ENCODE data around the gene CERS1.

CERS1 gene

DNA sequence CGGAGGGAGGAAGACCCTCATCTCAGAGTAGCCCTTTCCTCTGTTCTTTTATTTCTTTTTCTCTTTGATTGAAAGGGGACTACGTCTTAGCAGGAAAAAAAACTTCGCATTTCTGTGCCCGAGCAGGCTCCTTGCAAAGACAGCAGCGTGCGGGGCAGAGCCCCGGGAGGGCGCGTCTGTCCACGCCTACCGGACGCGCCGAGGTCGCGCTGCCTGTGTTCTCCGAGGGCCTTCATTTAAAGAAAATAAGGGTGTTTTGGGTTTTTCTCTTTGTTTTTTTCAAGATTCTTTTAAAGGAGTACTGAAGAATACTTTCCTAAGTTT lies 29.2 kb downstream of the CERS1 start:
- no peak for TF ChIP-seq SPI1 (IDR thresholded peaks at IDR 0.05; ENCODE audit: low read depth, low read length)
- no peak for TF ChIP-seq POU2F2 (IDR thresholded peaks at IDR 0.05; ENCODE audit: low read depth, low read length)
- no peak for TF ChIP-seq PAX5 (IDR thresholded peaks at IDR 0.05; ENCODE audit: insufficient read depth, low read length, severe bottlenecking)
- no peak for TF ChIP-seq TAF1 (IDR thresholded peaks at IDR 0.05; ENCODE audit: low read depth, low read length)
- TF ChIP-seq POLR2A (IDR thresholded peaks at IDR 0.05; ENCODE audit: low read depth, low read length), result no peak
- no peak for TF ChIP-seq POLR2AphosphoS5 (IDR thresholded peaks at IDR 0.05; ENCODE audit: low read depth, low read length)
- DNase-seq (ENCODE audit: insufficient read length, low spot score), result no peak
- FAIRE-seq, result no peak

DNA sequence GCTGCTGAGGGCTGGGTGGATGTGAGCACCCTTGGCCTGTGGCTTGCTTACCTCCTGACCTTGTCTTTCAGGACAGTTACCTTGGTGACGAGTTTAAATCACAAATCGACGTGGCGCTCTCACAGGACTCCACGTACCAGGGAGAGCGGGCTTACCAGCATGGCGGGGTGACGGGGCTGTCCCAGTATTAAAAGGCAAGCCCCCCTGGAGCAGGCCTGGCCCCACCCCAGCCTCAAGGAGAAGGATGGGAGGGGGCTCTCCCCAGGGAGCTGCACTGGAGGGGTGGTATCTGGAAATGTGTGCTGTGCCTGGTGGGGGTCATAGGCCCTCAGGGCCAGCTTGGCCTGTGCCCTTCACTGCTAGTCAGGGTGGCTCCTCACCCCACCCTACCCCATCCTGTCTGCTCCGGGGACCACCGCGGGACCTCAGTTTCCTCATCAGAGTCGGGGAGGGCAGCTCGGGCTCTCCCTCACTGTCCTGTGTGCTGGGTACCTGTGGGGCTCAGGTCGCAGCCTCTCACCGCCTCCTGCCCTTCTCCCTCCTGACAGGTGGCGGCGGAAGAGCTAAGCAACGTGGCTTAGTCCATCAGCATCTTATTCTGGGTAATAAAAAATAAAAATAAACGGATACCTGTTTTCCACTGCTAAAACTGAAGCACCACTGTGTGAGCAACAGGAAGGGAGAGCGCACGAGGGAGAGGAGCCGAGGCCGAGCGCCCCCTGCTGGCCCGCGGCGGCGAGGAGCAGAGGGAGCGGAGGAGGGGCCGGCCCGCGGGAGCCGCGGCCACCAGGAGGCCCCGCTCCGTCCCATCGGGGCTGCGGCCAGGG lies 29.8 kb downstream of the CERS1 start:
- DNase-seq (ENCODE audit: insufficient read length, low spot score) (peak; percentile 97), FAIRE-seq (peak; percentile 82)
- TF ChIP-seq TAF1 (IDR thresholded peaks at IDR 0.05; ENCODE audit: low read depth, low read length) (no peak), SPI1 (IDR thresholded peaks at IDR 0.05; ENCODE audit: low read depth, low read length) (no peak), POLR2A (IDR thresholded peaks at IDR 0.05; ENCODE audit: low read depth, low read length) (no peak), POLR2AphosphoS5 (IDR thresholded peaks at IDR 0.05; ENCODE audit: low read depth, low read length) (no peak), POU2F2 (IDR thresholded peaks at IDR 0.05; ENCODE audit: low read depth, low read length) (no peak), PAX5 (IDR thresholded peaks at IDR 0.05; ENCODE audit: insufficient read depth, low read length, severe bottlenecking) (no peak)

DNA sequence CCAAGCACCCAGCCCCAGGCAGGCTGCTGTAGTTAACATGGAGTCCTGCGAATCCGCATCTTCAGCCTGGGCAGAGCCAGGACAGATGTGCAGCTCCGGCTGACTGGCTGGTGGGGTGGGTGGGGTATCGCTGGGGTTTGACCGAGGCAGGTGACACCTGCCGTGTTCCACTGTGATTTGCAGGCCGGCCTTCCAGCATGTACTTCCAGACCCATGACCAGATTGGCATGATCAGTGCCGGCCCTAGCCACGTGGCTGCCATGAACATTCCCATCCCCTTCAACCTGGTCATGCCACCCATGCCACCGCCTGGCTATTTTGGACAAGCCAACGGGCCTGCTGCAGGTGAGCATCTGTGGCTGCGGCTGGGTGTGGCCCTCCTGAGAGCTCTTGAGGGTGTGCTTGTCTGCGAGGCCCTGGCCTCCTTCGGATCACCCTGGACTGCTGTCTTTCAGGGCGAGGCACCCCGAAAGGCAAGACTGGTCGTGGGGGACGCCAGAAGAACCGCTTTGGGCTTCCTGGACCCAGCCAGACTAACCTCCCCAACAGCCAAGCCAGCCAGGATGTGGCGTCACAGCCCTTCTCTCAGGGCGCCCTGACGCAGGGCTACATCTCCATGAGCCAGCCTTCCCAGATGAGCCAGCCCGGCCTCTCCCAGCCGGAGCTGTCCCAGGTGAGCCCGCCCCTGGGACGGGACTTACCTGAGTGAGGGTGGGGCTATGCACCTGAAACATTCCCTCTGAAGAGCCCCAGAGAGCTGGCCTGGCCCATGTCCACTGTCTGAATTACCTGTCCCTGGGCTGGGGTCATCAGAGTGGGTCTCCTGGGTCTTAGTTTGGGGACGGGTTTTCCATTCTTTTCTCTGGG lies 30.6 kb downstream of the CERS1 start:
- TF ChIP-seq TAF1 (IDR thresholded peaks at IDR 0.05; ENCODE audit: low read depth, low read length) (no peak), PAX5 (IDR thresholded peaks at IDR 0.05; ENCODE audit: insufficient read depth, low read length, severe bottlenecking) (no peak), POU2F2 (IDR thresholded peaks at IDR 0.05; ENCODE audit: low read depth, low read length) (no peak), POLR2AphosphoS5 (IDR thresholded peaks at IDR 0.05; ENCODE audit: low read depth, low read length) (no peak), POLR2A (IDR thresholded peaks at IDR 0.05; ENCODE audit: low read depth, low read length) (no peak), SPI1 (IDR thresholded peaks at IDR 0.05; ENCODE audit: low read depth, low read length) (no peak)
- DNase-seq (ENCODE audit: insufficient read length, low spot score) (no peak), FAIRE-seq (no peak)

DNA sequence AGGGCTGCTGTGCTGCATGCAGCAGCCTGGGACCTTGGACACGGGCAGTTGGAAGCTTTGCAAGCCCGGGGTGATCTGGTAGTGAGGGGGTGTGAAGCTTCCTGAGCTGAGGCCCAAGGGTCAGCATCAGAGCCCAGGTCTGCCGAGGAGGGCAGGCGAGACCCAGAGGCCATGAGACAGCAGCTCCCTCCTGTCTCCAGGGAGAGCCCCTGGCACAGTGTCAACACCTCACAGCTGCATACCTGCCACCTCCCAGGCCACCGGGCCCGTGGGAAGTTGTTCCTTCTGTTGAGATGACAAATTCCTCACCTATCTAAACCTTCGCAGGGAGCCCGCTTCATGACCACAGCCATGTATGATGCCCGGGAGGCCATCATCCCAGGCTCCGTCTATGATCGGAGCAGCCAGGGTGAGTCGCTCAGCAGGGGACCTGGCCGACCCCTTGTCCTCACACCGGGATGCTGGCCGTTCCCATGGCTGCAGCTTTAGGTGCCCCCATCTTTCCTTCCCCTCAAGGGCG lies 32.1 kb downstream of the CERS1 start:
- TF ChIP-seq SPI1 (IDR thresholded peaks at IDR 0.05; ENCODE audit: low read depth, low read length), result no peak
- no peak for TF ChIP-seq POLR2AphosphoS5 (IDR thresholded peaks at IDR 0.05; ENCODE audit: low read depth, low read length)
- TF ChIP-seq TAF1 (IDR thresholded peaks at IDR 0.05; ENCODE audit: low read depth, low read length), result no peak
- no peak for TF ChIP-seq PAX5 (IDR thresholded peaks at IDR 0.05; ENCODE audit: insufficient read depth, low read length, severe bottlenecking)
- TF ChIP-seq POLR2A (IDR thresholded peaks at IDR 0.05; ENCODE audit: low read depth, low read length), result no peak
- TF ChIP-seq POU2F2 (IDR thresholded peaks at IDR 0.05; ENCODE audit: low read depth, low read length), result no peak
- DNase-seq (ENCODE audit: insufficient read length, low spot score) (no peak), FAIRE-seq (no peak)

DNA sequence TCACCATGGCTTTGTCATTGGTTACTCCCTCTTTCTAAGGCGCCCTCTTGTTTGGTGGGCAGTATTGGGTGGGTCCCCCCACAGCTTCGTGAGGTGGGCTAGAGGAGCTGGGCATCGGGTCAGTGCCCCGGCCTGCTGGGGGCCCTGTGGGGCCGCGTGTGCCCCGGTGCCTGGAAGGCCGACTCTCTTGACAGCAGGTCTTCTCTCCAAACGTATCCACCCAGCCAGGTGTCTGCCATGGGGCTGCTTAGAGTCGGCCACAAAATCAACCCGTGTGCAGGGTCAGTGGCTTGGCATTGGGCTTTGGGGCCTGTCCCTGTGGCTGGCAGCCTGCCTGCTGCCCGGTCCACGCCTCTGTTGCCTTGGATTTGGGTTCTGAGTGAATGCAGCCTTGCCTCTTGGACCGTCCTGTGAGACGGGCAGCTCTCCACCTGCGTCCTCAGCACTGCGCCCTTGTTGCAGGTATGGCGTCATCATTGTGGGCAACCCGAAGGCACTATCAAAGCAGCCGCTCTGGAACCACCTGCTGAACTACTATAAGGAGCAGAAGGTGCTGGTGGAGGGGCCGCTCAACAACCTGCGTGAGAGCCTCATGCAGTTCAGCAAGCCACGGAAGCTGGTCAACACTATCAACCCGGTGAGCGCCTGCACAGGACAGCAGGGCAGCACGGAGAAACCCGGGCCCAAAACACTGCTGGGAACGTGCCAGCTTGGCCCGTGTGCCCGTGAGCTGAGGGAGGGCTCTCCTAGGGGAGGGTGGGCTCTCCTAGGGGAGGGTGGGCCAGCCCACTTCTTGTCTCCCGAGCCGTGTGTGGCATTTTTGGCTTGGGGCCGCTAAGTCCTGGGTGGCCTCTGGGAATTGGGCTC lies 32.7 kb downstream of the CERS1 start:
- FAIRE-seq (no peak), DNase-seq (ENCODE audit: insufficient read length, low spot score) (no peak)
- TF ChIP-seq POLR2AphosphoS5 (IDR thresholded peaks at IDR 0.05; ENCODE audit: low read depth, low read length) (no peak), POU2F2 (IDR thresholded peaks at IDR 0.05; ENCODE audit: low read depth, low read length) (no peak), SPI1 (IDR thresholded peaks at IDR 0.05; ENCODE audit: low read depth, low read length) (no peak), TAF1 (IDR thresholded peaks at IDR 0.05; ENCODE audit: low read depth, low read length) (no peak), PAX5 (IDR thresholded peaks at IDR 0.05; ENCODE audit: insufficient read depth, low read length, severe bottlenecking) (no peak), POLR2A (IDR thresholded peaks at IDR 0.05; ENCODE audit: low read depth, low read length) (no peak)

DNA sequence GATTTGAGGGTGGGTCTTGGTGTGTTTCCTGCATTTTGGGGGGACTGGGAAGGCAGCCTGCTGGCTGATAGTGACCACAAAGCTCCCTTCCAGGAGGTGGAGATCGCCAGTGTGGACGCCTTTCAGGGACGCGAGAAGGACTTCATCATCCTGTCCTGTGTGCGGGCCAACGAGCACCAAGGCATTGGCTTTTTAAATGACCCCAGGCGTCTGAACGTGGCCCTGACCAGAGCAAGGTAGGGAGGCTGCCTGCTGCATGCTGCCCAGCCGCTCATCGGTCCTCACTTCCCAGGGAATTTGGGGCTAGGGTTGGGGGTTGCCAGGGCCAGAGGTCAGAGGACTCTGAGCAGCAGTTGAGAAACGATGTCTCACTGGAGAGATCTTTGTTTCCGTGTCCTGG lies 34.0 kb downstream of the CERS1 start:
- FAIRE-seq (no peak), DNase-seq (ENCODE audit: insufficient read length, low spot score) (no peak)
- no peak for TF ChIP-seq TAF1 (IDR thresholded peaks at IDR 0.05; ENCODE audit: low read depth, low read length)

DNA sequence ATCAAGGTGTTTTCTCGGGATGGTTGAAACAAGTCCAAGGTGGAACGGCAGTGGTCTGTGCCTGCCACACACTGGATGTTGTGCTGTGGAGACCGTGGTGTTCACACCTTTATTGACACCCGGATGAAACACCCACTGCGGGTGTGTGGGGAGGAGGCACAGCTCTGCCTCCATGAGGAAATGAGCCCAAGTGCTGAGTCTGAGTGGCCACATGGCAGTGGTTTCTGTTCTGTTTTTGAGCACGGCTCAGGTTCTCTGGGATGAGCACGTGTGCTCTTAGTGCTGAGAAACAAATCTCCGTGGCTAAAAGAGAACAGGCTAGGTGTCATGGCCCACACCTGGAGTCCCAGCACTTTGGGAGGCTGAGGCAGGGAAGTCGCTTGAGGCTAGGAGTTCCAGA lies 34.7 kb downstream of the CERS1 start:
- DNase-seq (ENCODE audit: insufficient read length, low spot score), result no peak
- peak; percentile 61 for FAIRE-seq
- TF ChIP-seq SPI1 (IDR thresholded peaks at IDR 0.05; ENCODE audit: low read depth, low read length), result peak; percentile 70
- no peak for TF ChIP-seq POLR2A (IDR thresholded peaks at IDR 0.05; ENCODE audit: low read depth, low read length)

DNA sequence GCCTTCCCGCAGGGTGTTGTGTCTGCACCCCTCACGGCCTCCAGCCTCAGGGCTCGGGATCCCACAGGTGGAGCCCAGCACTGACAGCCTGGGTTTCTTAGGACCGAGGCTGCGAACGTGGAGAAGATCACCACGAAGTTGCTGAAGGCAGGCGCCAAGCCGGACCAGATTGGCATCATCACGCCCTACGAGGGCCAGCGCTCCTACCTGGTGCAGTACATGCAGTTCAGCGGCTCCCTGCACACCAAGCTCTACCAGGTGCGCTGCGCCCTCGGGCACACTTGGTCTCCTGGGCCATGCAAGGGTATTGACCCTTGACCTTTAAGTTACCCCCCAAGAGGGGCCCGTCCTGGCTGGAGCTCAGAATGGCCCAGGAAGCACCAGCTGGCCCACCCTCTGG lies 35.2 kb downstream of the CERS1 start:
- DNase-seq (ENCODE audit: insufficient read length, low spot score) (no peak), FAIRE-seq (no peak)
- TF ChIP-seq TAF1 (IDR thresholded peaks at IDR 0.05; ENCODE audit: low read depth, low read length) (no peak), POLR2A (IDR thresholded peaks at IDR 0.05; ENCODE audit: low read depth, low read length) (no peak), POLR2AphosphoS5 (IDR thresholded peaks at IDR 0.05; ENCODE audit: low read depth, low read length) (no peak), SPI1 (IDR thresholded peaks at IDR 0.05; ENCODE audit: low read depth, low read length) (no peak), POU2F2 (IDR thresholded peaks at IDR 0.05; ENCODE audit: low read depth, low read length) (no peak), PAX5 (IDR thresholded peaks at IDR 0.05; ENCODE audit: insufficient read depth, low read length, severe bottlenecking) (no peak)

DNA sequence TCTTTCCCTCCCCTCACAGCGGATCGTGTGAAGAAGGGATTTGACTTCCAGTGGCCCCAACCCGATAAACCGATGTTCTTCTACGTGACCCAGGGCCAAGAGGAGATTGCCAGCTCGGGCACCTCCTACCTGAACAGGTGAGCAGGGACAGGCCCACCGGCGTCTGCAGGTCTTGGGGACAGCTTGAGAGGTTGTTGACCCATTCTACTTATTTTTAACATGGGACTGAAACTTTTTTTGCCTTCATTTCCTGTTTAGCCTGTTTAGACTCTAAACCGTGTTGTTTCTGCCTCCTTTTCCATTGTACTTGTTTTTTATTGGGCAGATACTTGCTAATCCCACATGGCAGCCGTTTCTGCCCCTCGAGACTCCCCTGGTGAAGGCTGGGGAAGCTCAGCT lies 35.7 kb downstream of the CERS1 start:
- TF ChIP-seq TAF1 (IDR thresholded peaks at IDR 0.05; ENCODE audit: low read depth, low read length) (no peak), PAX5 (IDR thresholded peaks at IDR 0.05; ENCODE audit: insufficient read depth, low read length, severe bottlenecking) (no peak), SPI1 (IDR thresholded peaks at IDR 0.05; ENCODE audit: low read depth, low read length) (no peak), POLR2A (IDR thresholded peaks at IDR 0.05; ENCODE audit: low read depth, low read length) (no peak), POU2F2 (IDR thresholded peaks at IDR 0.05; ENCODE audit: low read depth, low read length) (no peak), POLR2AphosphoS5 (IDR thresholded peaks at IDR 0.05; ENCODE audit: low read depth, low read length) (no peak)
- no peak for DNase-seq (ENCODE audit: insufficient read length, low spot score)
- no peak for FAIRE-seq
